BJ (cell line): ENCODE measurements around the gene GYG2. TPM values are rescaled to one million over a fixed set of nuclear protein-coding genes. Genes with fewer than 3 reads are reported as not detected.

Source experiments
- CTCF ChIA-PET: fragments of 350-600 bp; formaldehyde crosslinking; extraction: SDS; loops from one replicate; lab custom pipeline; 2021; ENCODE audit warnings: antibody characterized with exemption, inconsistent platforms; lab: Yijun Ruan, JAX
- POLR2A ChIA-PET: fragments of 300-600 bp; sonication (Branson Sonifier 250); formaldehyde crosslinking; extraction: SDS; loops from one replicate; lab custom pipeline; 2021; ENCODE audit warnings: antibody characterized with exemption; lab: Charles Lee
- DNase-seq: peaks from one replicate; pipeline ENCODE4 v3.0.0-alpha.2; 2011; ENCODE audit warnings: low read depth
- H3K27me3 ChIP-seq: 2 replicates; pipeline ENCODE4 v1.6.0; 2011; ENCODE audit warnings: low read length; ENCODE audit not compliant: control insufficient read depth, insufficient read depth
- H3K36me3 ChIP-seq: 2 replicates; pipeline ENCODE4 v1.5.1; 2011; ENCODE audit warnings: low read length; ENCODE audit not compliant: control insufficient read depth, insufficient read depth
- H3K4me3 ChIP-seq: 2 replicates; pipeline ENCODE4 v1.5.1; 2011; ENCODE audit warnings: low read depth, mild to moderate bottlenecking, control low read depth, low read length
- CTCF ChIP-seq: IDR thresholded peaks from 2 replicates; pipeline ENCODE4 v1.5.1; 2011; ENCODE audit warnings: low read depth, mild to moderate bottlenecking, control low read depth, inconsistent platforms, low read length, moderate library complexity; ENCODE audit not compliant: insufficient read depth
- polyA plus RNA-seq: library from polyadenylated mRNA; depleted of rRNA; stranded (reverse); fragments of >200 nt; gene quantifications from 2 replicates; pipeline ENCODE4 v1.2.3, GENCODE V29; 2011

GYG2 gene
- polyA plus RNA-seq, 1 experiment: 9.3 TPM

DNA sequence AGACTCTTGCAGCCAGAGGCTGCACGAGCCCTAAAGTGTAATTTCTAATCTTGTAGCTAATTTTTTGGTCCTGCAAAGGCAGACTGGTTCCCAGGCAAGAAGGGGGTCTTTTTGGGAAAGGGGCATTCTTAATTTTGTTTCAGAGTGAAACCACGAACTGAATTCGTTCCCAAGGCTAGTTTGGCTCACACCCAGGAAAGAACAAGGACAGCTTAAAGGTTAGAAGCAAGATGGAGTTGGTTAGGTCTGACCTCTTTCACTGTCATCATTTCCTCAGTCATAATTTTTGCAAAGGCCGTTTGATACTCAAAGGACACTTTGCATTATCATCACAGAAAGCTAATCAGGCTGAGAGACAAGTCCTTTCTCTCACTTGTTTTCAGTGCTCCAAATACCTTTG, 46.0 kb upstream of the GYG2 start:
- Histone ChIP-seq H3K27me3 (no peaks in the 10 kb centered on the region), H3K36me3 (no peaks in the 10 kb centered on the region), H3K4me3 (no peak overlapping the region)
- DNase-seq: no peak
- ChIA-PET CTCF (no interaction called here), POLR2A (no interaction called here)
- no peak for TF ChIP-seq CTCF

GRCh38 chrX:2784026-2784425, 44.7 kb upstream of the GYG2 start:
- no peak for TF ChIP-seq CTCF
- no peaks in the 10 kb centered on the region for H3K27me3 ChIP-seq
- no peaks in the 10 kb centered on the region for H3K36me3 ChIP-seq
- ChIA-PET CTCF (no interaction called here), POLR2A (no interaction called here)
- H3K4me3 ChIP-seq: no peak overlapping the region
- DNase-seq: no peak

GRCh38 chrX:2785538-2785937, 43.2 kb upstream of the GYG2 start:
- no peak for DNase-seq
- no peak overlapping the region for H3K4me3 ChIP-seq
- no peak for TF ChIP-seq CTCF
- no peaks in the 10 kb centered on the region for H3K27me3 ChIP-seq
- no peaks in the 10 kb centered on the region for H3K36me3 ChIP-seq
- CTCF ChIA-PET: no interaction called here
- POLR2A ChIA-PET: no interaction called here

DNA sequence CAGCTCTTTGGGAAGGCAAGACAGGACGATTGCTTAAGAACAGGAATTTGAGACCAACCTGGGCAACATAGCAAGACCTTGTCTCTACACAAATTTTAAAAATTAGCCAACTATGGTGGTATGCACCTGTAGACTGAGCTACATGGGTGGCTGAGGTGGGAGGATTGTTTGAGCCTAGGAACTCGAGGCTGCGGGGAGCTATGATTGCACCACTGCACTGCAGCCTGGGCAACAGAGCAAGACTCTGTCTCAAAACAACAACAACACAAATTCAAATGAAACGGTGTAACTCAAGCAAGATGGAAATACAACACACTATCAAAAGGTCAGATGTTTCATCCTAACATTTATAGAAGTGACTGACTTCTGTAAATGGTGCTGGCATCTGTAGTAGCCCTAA, 39.8 kb upstream of the GYG2 start:
- TF ChIP-seq CTCF: no peak
- ChIA-PET POLR2A (no interaction called here), CTCF (no interaction called here)
- Histone ChIP-seq H3K27me3 (no peaks in the 10 kb centered on the region), H3K4me3 (no peak overlapping the region), H3K36me3 (no peaks in the 10 kb centered on the region)
- no peak for DNase-seq

- POLR2A ChIA-PET: no interaction called here
- no peaks in the 10 kb centered on the region for H3K27me3 ChIP-seq
- no peak for DNase-seq
- CTCF ChIA-PET: no interaction called here
- H3K4me3 ChIP-seq: no peak overlapping the region
- no peak for TF ChIP-seq CTCF
- no peaks in the 10 kb centered on the region for H3K36me3 ChIP-seq
Measured at GRCh38 chrX:2789569-2789968, 39.2 kb upstream of the GYG2 start.
